ENCODE results near the gene DDX5.

GRCh38 chr17:64503821-64504768 lies 2.0 kb downstream of the DDX5 start:
- TF ChIP-seq CTCF (IDR thresholded peaks at IDR 0.05) (no peak), POLR2A (IDR thresholded peaks at IDR 0.05) (no peak)

Data from heart left ventricle (tissue), 13 donors.